ENCODE data around the gene SPATA45.

- TF ChIP-seq CTCF (IDR thresholded peaks at IDR 0.05), result no peak
- TF ChIP-seq POLR2A (IDR thresholded peaks at IDR 0.05), result no peak
- no peak for TF ChIP-seq POLR2AphosphoS5 (IDR thresholded peaks at IDR 0.05)
Observed at GRCh38 chr1:212853658-212854057, 6.2 kb upstream of the SPATA45 start.

All from suprapubic skin (tissue), 4 donors.